Astrocyte of the spinal cord (primary cell): ENCODE results near the gene PDGFRB.

Experiments used
- DNase-seq: peaks from one replicate; pipeline ENCODE4 v3.0.0; 2011; ENCODE audit warnings: low read depth, low spot score
- H3K4me3 ChIP-seq: 2 replicates; pipeline ENCODE4 v1.5.1; 2011; ENCODE audit warnings: low read depth, mild to moderate bottlenecking, low read length, moderate library complexity
- in situ Hi-C: cut with HindIII; loops from 2 replicates; pipeline ENCODE4 v1.10.0; 2017; ENCODE audit warnings: low sequenced_read_pairs
- TF ChIP-seq, protein P1 (sequence below): IDR thresholded peaks from 2 replicates; pipeline ENCODE4 v1.5.1; 2012; ENCODE audit warnings: low read depth, mild to moderate bottlenecking, low read length, inconsistent platforms

The PDGFRB gene

DNA sequence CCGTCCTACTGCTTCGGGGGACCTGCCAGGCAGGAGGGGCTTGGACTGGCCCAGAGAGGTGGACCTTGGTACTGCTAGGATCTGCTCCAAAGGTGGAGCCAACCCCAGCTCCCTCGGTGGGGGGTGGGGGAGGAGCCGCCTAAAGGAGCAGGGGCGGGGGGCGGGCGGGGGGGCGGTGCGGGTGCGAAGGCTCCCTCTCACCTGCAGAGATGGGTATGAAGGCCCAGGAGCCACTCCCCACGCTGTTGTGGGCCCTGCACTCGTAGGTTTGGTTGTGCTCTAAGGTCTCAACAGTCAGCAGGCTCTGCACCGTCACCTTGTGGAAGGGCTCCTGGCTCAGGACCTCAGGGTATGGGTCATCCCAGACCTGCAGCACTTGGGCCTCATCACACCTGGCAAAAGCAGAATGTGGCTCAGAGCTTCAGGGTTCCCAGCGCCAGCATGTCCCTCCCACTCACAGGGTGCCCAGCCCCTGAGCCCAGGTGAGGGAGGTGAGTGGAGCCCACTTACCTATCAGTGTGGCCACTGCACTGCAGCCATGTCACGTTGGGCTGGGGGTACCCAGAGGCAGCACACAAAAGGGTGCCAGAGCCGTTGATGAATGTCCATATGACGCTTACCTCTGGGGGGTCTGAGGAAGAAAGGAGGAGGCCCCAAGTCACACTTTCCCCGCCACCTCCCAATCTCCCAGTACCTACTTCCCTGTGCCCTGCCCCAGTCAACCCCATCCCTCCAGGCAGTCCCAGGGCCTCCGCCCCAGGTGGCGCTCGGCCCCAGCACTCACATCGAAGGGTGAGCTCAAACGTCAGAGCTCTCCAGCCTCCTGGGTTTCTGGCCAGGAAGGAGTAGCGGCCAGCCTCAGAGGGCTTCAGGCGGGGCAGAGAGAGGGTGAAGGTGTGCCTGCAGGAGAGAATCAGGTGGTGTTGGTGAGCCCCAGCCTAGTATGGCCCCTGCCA lies 85.7 kb downstream of the PDGFRB start:
- no peak for DNase-seq
- H3K4me3 ChIP-seq: no peak overlapping the region
- in situ Hi-C loops: no loop called here
- TF ChIP-seq, protein P1, sequence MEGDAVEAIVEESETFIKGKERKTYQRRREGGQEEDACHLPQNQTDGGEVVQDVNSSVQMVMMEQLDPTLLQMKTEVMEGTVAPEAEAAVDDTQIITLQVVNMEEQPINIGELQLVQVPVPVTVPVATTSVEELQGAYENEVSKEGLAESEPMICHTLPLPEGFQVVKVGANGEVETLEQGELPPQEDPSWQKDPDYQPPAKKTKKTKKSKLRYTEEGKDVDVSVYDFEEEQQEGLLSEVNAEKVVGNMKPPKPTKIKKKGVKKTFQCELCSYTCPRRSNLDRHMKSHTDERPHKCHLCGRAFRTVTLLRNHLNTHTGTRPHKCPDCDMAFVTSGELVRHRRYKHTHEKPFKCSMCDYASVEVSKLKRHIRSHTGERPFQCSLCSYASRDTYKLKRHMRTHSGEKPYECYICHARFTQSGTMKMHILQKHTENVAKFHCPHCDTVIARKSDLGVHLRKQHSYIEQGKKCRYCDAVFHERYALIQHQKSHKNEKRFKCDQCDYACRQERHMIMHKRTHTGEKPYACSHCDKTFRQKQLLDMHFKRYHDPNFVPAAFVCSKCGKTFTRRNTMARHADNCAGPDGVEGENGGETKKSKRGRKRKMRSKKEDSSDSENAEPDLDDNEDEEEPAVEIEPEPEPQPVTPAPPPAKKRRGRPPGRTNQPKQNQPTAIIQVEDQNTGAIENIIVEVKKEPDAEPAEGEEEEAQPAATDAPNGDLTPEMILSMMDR: no peak

DNA sequence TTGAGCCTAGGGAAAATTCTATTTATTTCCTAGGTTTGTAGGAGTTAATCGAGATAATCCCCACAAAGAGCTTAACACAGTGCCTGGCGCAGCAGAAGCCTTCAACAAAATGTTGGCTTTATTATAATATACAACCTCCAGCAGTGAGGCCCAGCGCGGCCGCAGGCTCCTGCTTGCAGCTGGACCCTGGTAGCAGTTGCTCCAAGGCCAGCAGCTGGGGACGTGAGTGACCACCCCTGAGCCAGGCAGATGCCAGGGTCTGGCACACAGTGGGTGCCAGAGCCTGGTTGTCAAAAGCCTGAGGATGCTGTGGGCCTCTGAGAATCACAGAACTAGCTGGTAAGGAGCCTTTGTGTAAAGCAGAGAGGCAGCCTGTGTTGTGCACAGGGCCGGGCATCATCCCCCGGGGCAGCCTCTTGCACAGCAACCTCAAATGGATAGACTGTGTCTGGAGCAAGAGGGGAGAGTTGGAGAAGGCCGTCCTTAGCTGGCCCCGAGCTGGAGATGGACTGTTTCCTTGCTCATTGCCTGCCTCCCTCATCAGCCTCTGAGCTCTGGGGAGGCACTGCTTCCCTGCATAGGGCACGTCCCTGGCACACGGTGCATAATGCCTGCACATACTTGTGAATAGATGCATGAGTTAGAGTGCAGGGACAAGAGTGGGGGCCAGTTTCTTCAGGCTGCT lies 86.5 kb downstream of the PDGFRB start:
- no peak for DNase-seq
- in situ Hi-C loops: no loop called here

DNA sequence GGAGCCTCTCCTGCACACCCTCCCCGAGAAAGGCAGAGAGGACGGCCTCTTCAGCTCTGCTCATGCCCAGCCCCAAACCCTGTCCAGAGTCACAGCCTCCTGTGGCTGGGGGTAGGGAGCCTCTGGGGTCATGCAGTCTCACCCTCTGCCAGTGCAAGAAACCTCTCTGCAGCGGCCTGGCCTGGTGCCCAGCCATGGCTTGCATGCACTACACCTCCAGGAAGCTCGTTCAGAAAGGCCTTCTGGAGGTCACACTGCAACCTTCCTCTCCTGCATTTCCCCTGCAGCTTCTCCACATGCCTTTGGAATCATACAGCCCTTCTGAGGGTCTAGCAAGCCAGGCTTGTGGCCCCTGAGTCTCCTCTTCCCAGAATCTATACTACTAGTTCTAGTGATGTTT lies 87.2 kb downstream of the PDGFRB start:
- no peak overlapping the region for H3K4me3 ChIP-seq
- TF ChIP-seq, protein P1: no peak
- in situ Hi-C loops: no loop called here
- DNase-seq: no peak

More for the DNA sequence above, 86.5 kb downstream of the PDGFRB start:
- no peak overlapping the region for H3K4me3 ChIP-seq
- TF ChIP-seq, protein P1: no peak

DNA sequence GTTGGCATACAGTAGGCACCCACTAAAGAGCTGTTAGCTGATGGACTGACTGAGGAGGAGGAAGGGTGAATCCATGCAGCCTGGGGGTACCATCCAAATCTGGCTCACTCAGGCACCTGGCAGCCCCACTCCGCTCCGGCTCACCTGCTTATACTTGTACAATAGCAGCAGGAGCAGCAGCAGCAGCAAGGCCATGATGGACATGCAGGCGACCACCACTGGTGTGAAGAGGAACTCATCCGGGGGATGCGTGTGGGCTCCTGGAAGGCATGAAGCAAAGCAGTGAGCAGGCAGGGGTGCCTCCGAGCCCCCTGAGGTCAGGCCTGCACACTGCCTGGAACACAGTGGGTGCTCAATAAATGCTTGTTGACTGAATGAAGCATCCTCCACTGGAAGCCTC lies 87.6 kb downstream of the PDGFRB start:
- TF ChIP-seq, protein P1: no peak
- no peak overlapping the region for H3K4me3 ChIP-seq
- DNase-seq: no peak

DNA sequence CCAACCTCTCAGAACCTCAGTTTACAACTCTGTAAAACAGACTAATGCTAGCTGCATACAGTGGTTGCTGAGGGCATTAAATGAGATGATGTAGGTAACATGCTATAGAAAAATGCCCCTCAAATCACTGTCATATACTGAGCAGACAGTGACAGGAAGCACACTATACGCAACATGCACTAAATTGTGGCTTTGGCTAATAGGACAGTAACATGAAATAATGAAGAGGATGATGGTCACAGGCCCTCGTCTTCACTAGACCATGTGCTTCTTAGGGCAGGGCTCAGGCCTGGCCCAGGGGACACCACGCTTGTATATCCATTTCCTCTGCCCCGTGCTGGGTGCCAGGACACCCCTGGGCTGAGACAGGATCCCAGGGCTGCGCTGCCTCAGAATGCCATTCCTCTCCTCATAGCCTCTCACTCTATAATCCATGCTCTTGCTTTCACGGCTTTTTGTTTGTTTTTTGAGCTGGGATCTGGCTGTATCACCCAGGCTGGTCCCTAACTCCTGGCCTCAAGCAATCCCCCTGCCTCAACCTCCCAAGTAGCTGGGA lies 88.2 kb downstream of the PDGFRB start:
- DNase-seq: no peak
- in situ Hi-C loops: no loop called here
- TF ChIP-seq, protein P1: no peak
- H3K4me3 ChIP-seq: no peak overlapping the region

More for the DNA sequence above, 87.6 kb downstream of the PDGFRB start:
- in situ Hi-C loops: no loop called here

DNA sequence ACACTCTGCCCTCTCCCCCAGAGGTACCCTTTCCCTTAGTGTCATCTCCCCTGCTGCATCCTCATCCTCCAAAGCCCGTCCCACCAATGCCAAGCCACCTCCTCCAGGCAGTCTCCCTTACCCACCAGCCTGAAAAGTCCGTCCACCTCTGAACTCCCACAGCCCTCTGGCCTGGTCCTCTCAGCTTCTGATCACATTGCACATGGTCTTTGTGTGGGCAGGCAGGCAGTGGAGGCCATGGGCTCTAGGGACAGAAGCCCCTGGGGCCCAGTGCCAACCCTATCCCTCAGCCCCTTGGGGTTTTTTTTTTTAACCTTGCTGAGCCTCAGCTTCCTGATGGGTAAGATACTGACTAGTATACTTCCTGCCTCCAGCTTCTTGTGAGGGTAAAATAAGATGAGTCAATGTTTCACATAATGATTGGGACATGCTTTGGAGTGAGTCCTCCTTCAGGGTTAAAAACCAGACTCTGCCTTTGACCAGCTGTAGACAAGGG lies 88.7 kb downstream of the PDGFRB start:
- TF ChIP-seq, protein P1: no peak
- H3K4me3 ChIP-seq: no peak overlapping the region
- in situ Hi-C loops: no loop called here
- peak; percentile 56 for DNase-seq
